22Rv1 (cell line): ENCODE data around the gene ZNF701.

ENCODE experiments used
- CTCF ChIP-seq: fragments of 450-650 bp; IDR thresholded peaks from 2 replicates; pipeline ENCODE4 v1.5.1; 2017; ENCODE audit warnings: mild to moderate bottlenecking
- ZFX ChIP-seq: fragments of 450-650 bp; IDR thresholded peaks from 2 replicates; pipeline ENCODE4 v1.6.1; 2017; ENCODE audit warnings: antibody characterized with exemption, borderline replicate concordance

- TF ChIP-seq CTCF (no peak), ZFX (no peak)
Measured at GRCh38 chr19:52524086-52524485, 46.0 kb upstream of the ZNF701 start.
